MM.1S (cell line): Measurements from ENCODE around the gene FHL1.

Source experiments
- EZH2 ChIP-seq: fragments of 300-600 bp; sonication (generic); optimal IDR thresholded peaks from 2 replicates; pipeline ENCODE3; 2017; ENCODE audit warnings: low read depth, mild to moderate bottlenecking, antibody characterized with exemption, low read length, mixed read lengths
- EZH2phosphoT487 ChIP-seq: fragments of 300-600 bp; sonication (generic); IDR thresholded peaks from 2 replicates; pipeline ENCODE4 v1.6.1; 2018; ENCODE audit warnings: antibody characterized with exemption, low read length

- TF ChIP-seq EZH2phosphoT487 (no peak), EZH2 (no peak)
These were observed 11.4 kb downstream of the FHL1 start for GRCh38 chrX:136158685-136159084.
